Adipocyte (in vitro differentiated cells): ENCODE data around the gene FOXB1.
A peak's percentile ranks its signal among the peaks of the same experiment; 100 is the strongest.

Source experiments
- DNase-seq: peaks from one replicate; pipeline ENCODE4 v3.0.0-alpha.2; 2015; ENCODE audit warnings: low read depth
- H3K27me3 ChIP-seq: replicated peaks from 2 replicates; pipeline ENCODE4 v1.7.0; 2013; ENCODE audit warnings: mild to moderate bottlenecking, low read length, moderate library complexity; ENCODE audit not compliant: control insufficient read depth, insufficient read depth
- H3K36me3 ChIP-seq: 2 replicates; pipeline ENCODE4 v1.7.0; 2013; ENCODE audit warnings: low read length, mild to moderate bottlenecking, moderate library complexity; ENCODE audit not compliant: control insufficient read depth, insufficient read depth, severe bottlenecking
- H3K4me1 ChIP-seq: 2 replicates; pipeline ENCODE4 v1.7.0; 2013; ENCODE audit warnings: mild to moderate bottlenecking, low read length, moderate library complexity; ENCODE audit not compliant: control insufficient read depth, insufficient read depth
- H3K4me3 ChIP-seq: 2 replicates; pipeline ENCODE4 v1.7.0; 2013; ENCODE audit warnings: mild to moderate bottlenecking, low read length, moderate library complexity
- H3K9ac ChIP-seq: 2 replicates; pipeline ENCODE4 v1.7.0; 2013; ENCODE audit warnings: mild to moderate bottlenecking, low read length, moderate library complexity
- H3K9me3 ChIP-seq: 2 replicates; pipeline ENCODE4 v1.7.0; 2013; ENCODE audit warnings: mild to moderate bottlenecking, low read length, moderate library complexity; ENCODE audit not compliant: control insufficient read depth

Gene FOXB1

DNA sequence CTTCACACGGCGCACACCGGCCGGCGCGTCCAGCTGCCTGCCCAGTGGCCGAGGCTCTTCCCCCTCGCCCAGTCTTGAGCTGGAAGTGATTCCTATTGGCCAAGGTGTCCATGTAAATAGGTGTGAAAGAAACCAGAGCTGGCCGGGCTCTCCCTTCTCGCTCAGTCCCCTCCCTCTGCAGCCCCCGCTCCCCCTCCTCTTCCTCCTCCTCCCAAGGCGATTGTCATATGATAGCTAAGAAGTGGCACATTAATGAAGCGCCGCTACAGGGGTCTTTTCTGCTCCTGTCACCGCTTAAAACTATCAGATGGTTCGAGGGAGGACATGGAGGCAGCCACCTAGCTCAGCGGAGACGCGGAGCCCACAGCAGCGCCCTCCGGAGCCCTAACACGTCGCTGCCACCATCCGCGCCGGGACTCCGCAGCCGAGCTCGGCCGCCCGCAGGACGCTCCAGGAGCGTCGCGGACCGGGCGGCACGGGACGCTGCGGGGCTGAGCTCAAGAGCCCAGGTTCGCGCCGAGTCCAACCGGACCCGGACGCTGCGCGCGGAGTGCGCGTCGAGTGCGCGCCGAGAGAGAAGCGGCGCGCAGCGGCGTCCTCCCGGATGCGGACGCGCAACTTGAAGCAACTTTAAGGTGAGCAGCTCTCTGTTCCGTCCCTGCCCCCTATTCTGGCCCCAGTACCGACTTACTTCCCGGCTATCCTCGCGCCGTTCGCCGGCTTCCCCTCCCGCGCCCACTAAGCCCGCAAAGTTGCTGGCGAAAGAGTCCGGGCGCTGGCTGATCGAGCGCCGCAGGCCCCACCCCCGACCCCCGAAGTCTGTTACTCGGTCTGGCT, at the start of gene FOXB1:
Gene FOXB1 (plus strand): TSS at position 303 of the 837 bp plus-strand sequence. CDS start 653 bp downstream, outside the sequence.
- Histone ChIP-seq H3K4me1 (peaks cover 8% of the 10 kb centered on the region), H3K4me3 (peak within 1 kb of the TSS; percentile 23), H3K36me3 (no peaks in the 10 kb centered on the region), H3K27me3 (peaks cover 97% of the 10 kb centered on the region), H3K9ac (no peak within 1 kb of the TSS), H3K9me3 (peaks cover 3% of the 10 kb centered on the region)
- no peak for DNase-seq

- no peak for DNase-seq
- no peak overlapping the region for H3K4me3 ChIP-seq
- H3K27me3 ChIP-seq = peaks cover 1% of the 10 kb centered on the region
Measured at GRCh38 chr15:59958288-59958687, 45.8 kb upstream of the FOXB1 start.

DNA sequence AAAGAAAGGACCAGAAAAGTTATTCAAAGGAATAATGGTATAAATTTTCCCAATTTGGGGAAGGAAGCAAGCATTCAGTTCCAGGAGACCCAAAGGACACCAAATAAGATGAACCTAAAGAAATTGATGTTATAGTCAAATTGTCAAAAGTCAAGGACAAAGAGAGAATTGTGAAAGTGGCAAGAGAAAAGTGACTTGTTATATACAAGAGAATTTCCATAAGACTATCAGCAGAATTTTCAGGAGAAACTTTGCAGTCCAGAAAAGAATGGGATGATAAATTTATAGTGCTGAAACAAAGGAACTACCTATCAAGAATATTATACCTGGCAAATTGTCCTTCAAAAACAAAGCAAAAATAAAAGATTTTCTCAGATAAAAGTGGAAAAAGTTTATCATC, 43.8 kb upstream of the FOXB1 start:
- no peaks in the 10 kb centered on the region for H3K27me3 ChIP-seq
- H3K4me1 ChIP-seq = no peaks in the 10 kb centered on the region
- no peak overlapping the region for H3K4me3 ChIP-seq
- H3K9me3 ChIP-seq = peaks cover 67% of the 10 kb centered on the region
- H3K9ac ChIP-seq = no peak overlapping the region
- H3K36me3 ChIP-seq = no peaks in the 10 kb centered on the region
- DNase-seq = no peak

More at GRCh38 chr15:59958288-59958687, 45.8 kb upstream of the FOXB1 start:
- no peaks in the 10 kb centered on the region for H3K4me1 ChIP-seq
- H3K9ac ChIP-seq = no peak overlapping the region
- peaks cover 63% of the 10 kb centered on the region for H3K9me3 ChIP-seq
- H3K36me3 ChIP-seq = no peaks in the 10 kb centered on the region

GRCh38 chr15:59963322-59963721, 40.8 kb upstream of the FOXB1 start:
- no peak overlapping the region for H3K4me3 ChIP-seq
- H3K36me3 ChIP-seq = no peaks in the 10 kb centered on the region
- no peaks in the 10 kb centered on the region for H3K4me1 ChIP-seq
- H3K27me3 ChIP-seq = no peaks in the 10 kb centered on the region
- H3K9ac ChIP-seq = no peak overlapping the region
- H3K9me3 ChIP-seq = peaks cover 51% of the 10 kb centered on the region
- DNase-seq = no peak

GRCh38 chr15:59963925-59964324, 40.2 kb upstream of the FOXB1 start:
- H3K4me1 ChIP-seq = no peaks in the 10 kb centered on the region
- peaks cover 46% of the 10 kb centered on the region for H3K9me3 ChIP-seq
- no peaks in the 10 kb centered on the region for H3K27me3 ChIP-seq
- no peak overlapping the region for H3K4me3 ChIP-seq
- H3K36me3 ChIP-seq = no peaks in the 10 kb centered on the region
- no peak for DNase-seq
- no peak overlapping the region for H3K9ac ChIP-seq

- no peak overlapping the region for H3K4me3 ChIP-seq
- H3K9ac ChIP-seq = no peak overlapping the region
- no peaks in the 10 kb centered on the region for H3K27me3 ChIP-seq
- DNase-seq = no peak
- peaks cover 31% of the 10 kb centered on the region for H3K9me3 ChIP-seq
- no peaks in the 10 kb centered on the region for H3K36me3 ChIP-seq
- H3K4me1 ChIP-seq = no peaks in the 10 kb centered on the region
Measured at GRCh38 chr15:59965741-59966140, 38.4 kb upstream of the FOXB1 start.

DNA sequence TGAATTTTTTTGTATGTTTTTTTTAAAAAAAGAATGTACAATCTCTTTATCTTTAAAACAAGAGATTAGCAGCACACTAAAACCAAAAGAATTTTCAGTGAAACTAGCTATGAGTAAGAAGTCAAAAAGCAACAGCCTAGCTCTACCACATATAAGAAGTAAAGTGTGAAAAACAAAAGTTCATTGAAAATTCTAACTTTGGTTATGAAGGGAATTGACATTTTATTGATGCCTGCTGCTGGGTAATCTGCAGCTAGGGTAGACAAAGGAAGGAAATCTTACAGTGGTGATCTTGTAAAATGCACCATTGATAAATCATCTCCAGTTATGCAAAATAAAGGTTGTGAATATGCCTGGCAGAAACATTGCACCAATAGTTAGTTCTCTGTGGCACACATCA, 37.8 kb upstream of the FOXB1 start:
- Histone ChIP-seq H3K27me3 (no peaks in the 10 kb centered on the region), H3K36me3 (no peaks in the 10 kb centered on the region), H3K9ac (no peak overlapping the region), H3K4me1 (no peaks in the 10 kb centered on the region), H3K9me3 (peaks cover 27% of the 10 kb centered on the region), H3K4me3 (no peak overlapping the region)
- no peak for DNase-seq

DNA sequence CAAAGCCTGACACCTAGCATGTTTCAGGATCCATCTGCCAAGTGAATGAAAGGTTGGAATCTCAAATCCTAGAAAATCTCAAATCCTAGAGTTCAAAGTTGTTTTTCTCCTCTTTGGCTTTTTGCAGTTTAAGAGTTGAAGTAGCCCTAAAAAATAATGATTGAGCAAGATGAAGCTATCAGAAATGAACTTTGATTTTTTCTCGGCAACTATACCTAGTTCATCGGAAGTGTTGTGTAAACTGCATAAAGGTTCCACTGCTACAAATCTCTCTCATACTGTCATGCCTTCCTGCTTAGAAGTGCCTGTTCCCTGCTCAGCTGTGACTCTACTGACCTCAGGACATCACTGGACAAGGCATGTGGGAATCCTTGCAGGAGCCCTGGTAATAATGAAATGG, 35.8 kb upstream of the FOXB1 start:
- H3K27me3 ChIP-seq = peaks cover 7% of the 10 kb centered on the region
- no peaks in the 10 kb centered on the region for H3K36me3 ChIP-seq
- no peak overlapping the region for H3K4me3 ChIP-seq
- DNase-seq = no peak
- no peaks in the 10 kb centered on the region for H3K4me1 ChIP-seq
- peaks cover 16% of the 10 kb centered on the region for H3K9me3 ChIP-seq
- H3K9ac ChIP-seq = no peak overlapping the region

GRCh38 chr15:59972241-59972640, 31.9 kb upstream of the FOXB1 start:
- H3K27me3 ChIP-seq = peaks cover 18% of the 10 kb centered on the region
- no peak overlapping the region for H3K9ac ChIP-seq
- no peaks in the 10 kb centered on the region for H3K36me3 ChIP-seq
- peaks cover 14% of the 10 kb centered on the region for H3K9me3 ChIP-seq
- H3K4me3 ChIP-seq = no peak overlapping the region
- no peaks in the 10 kb centered on the region for H3K4me1 ChIP-seq
- no peak for DNase-seq

- peaks cover 18% of the 10 kb centered on the region for H3K27me3 ChIP-seq
- DNase-seq = no peak
Measured at GRCh38 chr15:59976480-59977271, 27.4 kb upstream of the FOXB1 start.

GRCh38 chr15:59991834-59992233, 12.3 kb upstream of the FOXB1 start:
- peaks cover 66% of the 10 kb centered on the region for H3K27me3 ChIP-seq
- H3K4me1 ChIP-seq = no peaks in the 10 kb centered on the region
- DNase-seq = no peak
- no peaks in the 10 kb centered on the region for H3K36me3 ChIP-seq
- H3K4me3 ChIP-seq = no peak overlapping the region
- no peak overlapping the region for H3K9ac ChIP-seq
- peaks cover 6% of the 10 kb centered on the region for H3K9me3 ChIP-seq

More at GRCh38 chr15:59976480-59977271, 27.4 kb upstream of the FOXB1 start:
- no peak overlapping the region for H3K4me3 ChIP-seq
- peaks cover 14% of the 10 kb centered on the region for H3K9me3 ChIP-seq
- no peaks in the 10 kb centered on the region for H3K36me3 ChIP-seq
- H3K9ac ChIP-seq = no peak overlapping the region
- H3K4me1 ChIP-seq = no peaks in the 10 kb centered on the region
